NCI-H446 treated with DMSO at 0.1 percent for 48 hours (cell line): Measurements from ENCODE around the gene GASK1A.
"Not testable (repeated sequence)": the region's sequence is repeated elsewhere in the genome, so short reads cannot be mapped to it uniquely, and the experiment has no call there.

Source experiments
- DNase-seq: peaks from one replicate; lab custom pipeline; 2025; lab: John Stamatoyannopoulos, UW

The GASK1A gene

DNA sequence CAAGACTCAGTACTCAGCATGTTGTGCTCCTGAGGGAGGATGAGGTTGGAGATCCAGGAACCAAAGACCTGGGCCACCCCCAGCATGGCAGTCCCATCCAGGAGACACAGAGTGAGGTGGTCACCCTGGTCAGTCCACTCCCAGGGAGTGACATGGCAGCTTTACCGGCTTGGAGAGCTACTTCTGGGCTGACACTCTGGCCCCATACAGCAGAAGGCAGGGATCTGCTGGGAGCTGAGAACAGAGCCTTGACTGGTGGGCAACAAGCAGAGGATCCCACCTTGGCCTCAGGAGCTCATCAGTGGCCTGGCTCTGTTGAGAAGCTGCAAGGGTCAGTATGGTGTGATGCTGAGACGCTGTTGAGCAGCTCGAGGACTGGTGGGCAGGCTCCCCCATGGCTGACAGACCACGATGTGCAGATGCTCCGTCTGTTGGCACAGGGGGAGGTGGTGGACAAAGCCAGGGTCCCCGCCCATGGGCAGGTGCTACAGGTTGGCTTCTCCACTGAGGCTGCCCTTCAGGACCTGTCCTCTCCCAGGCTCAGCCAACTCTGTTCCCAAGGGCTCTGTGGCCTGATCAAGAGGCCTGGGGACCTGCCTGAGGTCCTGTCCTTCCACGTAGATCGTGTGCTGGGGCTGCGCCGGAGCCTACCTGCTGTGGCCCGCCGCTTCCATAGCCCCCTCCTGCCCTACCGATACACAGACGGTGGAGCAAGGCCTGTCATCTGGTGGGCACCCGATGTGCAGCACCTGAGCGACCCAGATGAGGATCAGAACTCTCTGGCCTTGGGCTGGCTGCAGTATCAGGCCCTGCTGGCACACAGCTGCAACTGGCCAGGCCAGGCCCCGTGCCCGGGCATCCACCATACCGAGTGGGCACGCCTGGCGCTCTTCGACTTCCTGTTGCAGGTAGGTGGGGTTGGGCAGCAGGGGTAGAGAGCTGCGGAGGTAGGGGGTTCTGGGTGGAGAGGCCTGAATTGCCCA is 53.8 kb downstream of the GASK1A start:
- no peak for DNase-seq

DNA sequence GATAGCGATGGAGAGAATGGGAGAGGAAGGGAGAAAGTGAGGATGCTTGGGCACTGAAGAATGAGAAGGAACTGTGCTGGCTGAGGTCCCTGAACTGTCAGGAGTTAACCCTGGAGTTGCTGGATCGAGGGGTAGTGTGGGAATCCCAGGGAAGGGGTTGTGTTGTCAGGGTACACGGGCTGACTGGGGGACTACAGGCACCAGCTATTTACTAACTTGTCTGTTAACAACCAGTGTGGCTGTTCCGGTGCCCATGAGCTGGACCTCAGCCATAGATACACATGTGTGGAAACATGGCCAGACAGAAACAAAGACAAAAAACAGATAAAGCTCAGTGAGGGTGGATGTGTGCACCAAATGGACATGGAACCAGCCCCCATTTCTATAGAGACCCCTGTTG is 55.1 kb downstream of the GASK1A start:
- DNase-seq: no peak

DNA sequence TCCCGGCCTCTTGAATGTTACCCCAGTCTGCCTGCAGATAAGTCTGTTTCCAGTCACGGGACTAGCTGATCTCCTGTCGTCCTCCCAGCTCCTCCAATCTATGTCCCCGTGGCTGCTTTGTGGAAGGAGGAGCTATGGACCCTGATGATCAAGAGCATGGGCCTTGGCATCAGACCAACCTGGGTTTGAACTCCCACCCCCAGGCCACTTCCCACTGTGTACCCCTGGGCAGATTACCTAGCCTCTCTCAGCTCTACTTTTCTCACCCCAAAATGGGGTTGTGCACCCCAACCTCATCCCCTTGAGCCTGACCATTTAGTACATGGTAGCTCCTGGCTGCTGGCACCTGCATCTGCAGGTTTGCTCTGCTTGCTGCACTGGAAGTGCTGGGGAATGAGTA is 55.8 kb downstream of the GASK1A start:
- DNase-seq: no peak

DNA sequence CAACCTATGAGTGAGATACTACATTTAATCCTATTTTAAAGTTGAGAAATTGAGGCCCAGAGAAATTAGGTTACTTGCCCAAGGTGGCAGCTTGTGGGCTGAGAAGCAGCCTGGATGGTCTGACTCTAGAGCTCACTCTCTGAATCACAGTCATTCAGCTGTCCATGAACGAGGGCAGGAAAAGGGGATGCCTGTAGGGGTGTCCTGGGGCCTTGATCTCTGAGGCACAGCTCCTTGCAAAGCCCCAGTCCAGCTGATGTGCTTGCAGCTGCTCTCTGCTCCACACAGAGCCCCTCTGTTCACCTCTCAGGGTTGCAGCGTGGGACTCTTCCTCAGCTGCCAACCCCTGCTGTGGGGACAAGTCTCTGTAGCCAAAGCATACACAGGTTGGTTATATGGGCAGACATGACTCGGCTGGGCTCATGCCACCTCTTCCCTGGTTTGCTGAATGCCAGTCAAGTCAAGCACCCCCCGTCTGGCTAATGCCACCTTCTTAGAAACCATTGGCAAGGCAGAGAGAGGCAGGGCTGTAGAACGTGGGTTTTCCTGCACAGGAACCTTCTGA is 56.8 kb downstream of the GASK1A start:
- no peak for DNase-seq

DNA sequence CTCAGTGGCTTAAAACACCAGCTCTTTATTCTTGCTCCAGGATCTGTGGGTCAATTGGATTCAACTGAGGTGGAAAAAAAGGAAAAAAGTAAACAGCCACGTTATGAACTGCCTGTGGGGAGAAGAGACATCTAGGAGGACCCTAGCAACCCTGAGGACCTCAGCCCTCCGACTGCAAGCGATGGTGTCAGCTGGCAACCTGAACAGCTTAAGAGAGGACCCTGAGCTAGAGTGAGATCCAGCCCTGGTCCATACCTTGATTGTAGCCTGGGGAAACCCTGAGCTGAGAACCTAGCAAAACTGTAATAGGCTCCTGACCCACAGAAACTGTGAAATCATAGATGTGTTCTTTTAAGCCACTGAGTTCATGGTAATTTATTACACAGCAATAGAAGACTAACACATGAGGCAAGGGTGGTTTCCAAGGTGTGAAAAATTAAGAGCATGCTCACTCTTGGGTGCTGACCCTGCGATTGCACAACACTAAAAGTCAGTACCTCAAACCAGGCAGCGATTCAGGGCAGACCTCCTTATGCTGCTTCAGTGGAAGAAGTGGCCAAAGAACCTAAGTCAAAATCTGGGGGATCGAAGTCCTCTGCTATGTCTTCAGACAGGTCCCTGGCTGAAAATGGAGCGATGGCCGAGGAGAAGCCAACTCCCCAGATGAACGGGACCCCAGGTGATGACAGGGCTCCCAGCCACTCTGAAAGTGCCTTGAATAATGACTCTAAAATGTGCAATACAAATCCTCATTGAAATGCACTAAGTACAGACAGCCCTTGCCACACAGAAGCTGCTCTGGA is 57.7 kb downstream of the GASK1A start:
- DNase-seq: no peak

DNA sequence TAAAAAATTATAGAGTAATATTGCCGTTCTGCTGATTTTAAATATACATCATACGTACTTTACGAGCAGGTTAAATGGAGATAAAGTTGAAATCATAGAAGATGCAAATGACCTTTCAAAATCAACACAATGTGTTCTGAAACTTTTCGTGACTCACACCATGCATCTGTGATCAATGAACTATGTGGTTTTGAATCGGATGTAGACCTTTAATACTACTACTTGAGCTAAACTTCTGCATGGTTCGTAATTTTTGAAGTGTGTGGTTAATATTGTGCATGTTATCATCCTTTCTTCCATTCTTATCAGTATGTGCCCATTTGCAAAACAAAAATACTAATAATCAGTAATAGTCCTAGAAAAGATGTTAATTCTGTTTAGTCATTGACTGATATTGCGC is 58.9 kb downstream of the GASK1A start:
- DNase-seq: no peak

DNA sequence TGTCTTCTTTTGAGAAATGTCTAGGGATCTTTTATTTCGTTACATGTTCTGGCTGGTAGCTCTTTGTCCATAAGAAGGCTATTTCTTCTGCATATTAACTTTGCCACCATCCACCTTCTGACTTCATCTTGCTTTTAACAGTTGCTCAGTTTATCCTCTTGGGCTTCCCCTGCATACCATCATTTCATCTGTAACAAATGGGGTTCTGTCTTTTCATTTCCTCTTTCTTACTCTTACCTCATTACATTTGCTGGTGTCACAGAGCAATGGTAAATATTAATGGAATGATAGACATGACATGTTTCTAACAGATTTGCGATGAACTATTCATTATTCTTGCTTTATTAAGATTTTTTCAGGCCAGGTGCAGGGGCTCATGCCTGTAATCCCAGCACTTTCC is 62.4 kb downstream of the GASK1A start:
- DNase-seq: no peak

DNA sequence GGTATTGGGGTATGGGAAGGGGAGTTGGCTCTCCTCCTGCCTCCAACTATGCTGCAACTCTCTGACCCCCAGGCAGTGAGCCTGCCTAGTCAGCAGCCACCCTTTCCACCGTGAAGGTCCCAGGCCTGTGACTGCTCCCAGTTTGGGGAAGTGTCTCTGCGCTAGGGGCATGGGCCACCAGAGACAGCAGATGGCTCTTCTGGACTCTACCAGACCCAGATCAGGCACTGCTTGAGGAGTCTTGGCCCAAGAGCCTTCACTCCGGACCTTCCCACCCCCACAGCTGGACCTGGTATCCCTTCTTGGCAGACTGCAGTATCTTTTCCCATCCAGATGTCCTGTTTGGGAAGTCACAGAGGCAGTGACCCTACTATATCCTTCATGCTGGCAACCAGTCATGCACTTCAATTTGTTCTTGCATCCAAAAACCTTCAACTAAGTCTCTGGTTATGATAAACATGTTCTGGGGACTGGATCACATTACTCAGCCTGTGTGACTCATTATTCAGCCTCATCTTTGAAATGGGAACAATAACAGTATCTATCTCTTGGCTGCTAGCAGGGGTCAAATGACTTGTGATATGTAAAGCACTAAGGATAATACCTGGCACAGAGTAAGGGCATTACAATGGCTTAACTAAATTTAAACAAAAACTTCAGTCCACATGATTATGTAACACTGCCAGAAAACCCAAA is 64.1 kb downstream of the GASK1A start:
- DNase-seq: no peak

DNA sequence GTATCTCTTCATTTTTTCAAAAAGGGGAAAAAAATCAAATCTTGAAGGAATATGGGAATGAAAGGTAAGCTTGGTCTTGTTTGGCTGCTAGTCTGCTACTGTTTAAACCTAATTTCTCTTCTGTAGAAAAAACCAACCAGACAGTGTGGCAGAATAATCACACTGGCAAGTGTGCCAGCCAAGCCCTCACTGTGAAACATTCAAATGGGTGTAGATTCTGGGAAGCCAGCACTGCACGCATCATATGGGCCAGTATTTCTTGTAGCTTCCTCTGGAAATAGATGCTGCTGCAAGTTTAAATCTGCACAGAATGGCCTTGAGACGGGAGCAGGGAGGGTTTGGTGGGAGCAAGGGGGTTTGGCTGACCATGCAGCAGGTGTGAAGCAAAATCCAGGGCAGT is 64.7 kb downstream of the GASK1A start:
- DNase-seq: no peak

DNA sequence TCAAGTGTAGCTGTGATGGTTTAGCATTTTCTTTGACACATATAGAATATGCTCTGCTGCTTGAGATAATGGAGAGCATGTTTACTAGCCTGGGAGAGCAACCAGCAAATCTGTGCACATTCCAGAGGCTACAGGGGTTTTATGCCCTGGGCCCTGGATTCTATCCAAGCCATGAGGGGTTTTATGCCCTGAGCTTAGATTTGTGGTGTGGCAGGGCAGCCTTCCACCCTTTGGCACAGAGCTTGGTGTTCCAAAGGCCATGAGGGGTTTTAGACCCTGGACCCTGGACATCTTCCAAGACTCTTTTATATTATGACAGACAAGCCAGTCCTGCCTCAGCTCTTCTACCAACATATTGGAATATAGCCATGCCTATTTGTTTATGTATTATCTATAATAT is 66.0 kb downstream of the GASK1A start:
- DNase-seq: not testable (repeated sequence)

DNA sequence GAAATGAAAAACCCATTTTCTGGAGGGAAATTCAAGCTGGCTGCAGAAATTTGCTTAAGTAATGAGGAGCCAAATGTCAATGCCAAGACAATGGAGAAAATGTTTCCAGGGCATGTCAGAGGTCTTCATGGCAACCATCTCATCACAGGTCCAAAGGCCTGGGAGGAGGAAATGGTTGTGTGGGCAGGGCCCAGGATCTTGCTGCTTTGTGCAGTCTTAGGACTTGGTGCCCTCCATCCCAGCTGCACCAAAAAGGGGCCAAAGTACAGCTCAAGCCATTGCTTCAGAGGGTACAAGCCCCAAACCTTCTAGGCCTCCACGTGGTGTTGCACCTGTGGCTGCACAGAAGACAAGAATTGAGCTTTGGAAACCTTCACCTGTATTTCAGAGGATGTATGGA is 67.5 kb downstream of the GASK1A start:
- DNase-seq: no peak

DNA sequence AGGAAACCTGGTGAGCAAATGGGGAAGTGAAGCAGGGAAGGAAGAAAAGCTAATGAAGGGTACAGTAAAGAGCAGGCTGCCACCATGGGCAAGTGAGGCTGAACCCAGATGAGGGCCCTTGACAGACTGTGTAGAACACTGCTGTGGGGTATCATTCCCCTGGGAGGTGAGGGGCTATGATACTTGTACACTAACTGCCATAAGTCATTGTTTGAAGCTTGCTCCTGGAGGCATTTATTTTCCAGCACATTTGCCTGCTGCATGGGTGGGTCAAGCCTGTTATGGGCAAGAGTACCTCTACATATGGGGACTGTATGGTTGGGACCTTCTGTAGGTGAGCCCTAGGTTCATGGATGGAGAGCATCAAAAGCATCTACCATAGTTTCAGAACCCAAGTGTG is 69.4 kb downstream of the GASK1A start:
- no peak for DNase-seq

DNA sequence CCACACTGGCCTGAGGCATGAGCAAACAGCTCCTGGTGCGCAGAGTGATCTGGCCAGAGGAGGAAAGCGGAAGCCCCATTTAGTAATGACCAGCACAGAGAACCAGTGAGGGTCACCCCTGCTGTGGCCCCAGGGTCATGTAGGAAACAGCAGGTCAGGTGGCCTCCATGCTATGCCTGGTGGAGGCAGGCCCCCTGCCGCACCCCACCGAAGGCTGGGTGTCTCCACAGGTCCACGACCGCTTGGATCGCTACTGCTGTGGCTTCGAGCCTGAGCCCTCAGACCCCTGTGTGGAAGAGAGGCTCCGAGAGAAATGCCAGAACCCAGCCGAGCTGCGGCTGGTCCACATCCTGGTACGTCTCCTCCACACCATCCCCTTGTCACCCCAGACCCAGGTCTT is 74.2 kb downstream of the GASK1A start:
- DNase-seq: no peak

DNA sequence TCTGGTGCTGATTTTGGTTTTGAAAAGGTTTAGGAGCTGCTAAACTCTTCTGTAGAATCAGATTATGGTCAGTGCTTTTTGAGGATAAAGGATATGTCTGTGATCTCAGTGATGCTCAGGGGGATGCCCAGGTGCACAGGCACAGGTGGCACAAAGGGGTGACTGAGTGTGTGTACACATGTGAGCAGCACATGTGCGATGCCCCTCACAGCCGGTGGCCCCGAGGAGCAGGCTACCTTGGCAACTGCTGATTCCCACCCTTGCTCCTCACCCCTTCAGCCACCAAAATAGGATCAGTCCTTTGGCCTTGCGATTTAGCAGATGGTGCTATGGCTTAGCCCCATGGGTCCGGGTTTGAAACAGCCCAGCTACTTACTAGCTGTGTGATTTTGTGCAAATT is 75.6 kb downstream of the GASK1A start:
- no peak for DNase-seq

DNA sequence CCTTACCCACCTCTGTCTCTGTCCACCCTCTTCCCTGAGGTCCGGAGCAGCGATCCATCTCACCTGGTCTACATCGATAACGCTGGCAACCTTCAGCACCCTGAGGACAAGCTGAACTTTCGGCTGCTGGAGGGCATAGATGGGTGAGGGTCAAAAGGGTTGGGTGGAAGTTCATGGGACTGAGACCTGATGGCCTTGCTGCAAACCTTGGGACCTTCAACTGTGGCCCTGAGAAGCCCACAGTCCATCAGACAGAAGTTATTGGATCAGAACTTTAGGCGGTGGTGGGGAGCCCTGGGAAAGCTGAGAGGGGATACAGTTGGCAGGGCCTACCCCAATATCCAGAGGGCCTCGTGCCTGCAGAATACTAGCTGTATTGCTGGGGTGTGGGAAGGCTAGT is 76.3 kb downstream of the GASK1A start:
- DNase-seq: no peak

DNA sequence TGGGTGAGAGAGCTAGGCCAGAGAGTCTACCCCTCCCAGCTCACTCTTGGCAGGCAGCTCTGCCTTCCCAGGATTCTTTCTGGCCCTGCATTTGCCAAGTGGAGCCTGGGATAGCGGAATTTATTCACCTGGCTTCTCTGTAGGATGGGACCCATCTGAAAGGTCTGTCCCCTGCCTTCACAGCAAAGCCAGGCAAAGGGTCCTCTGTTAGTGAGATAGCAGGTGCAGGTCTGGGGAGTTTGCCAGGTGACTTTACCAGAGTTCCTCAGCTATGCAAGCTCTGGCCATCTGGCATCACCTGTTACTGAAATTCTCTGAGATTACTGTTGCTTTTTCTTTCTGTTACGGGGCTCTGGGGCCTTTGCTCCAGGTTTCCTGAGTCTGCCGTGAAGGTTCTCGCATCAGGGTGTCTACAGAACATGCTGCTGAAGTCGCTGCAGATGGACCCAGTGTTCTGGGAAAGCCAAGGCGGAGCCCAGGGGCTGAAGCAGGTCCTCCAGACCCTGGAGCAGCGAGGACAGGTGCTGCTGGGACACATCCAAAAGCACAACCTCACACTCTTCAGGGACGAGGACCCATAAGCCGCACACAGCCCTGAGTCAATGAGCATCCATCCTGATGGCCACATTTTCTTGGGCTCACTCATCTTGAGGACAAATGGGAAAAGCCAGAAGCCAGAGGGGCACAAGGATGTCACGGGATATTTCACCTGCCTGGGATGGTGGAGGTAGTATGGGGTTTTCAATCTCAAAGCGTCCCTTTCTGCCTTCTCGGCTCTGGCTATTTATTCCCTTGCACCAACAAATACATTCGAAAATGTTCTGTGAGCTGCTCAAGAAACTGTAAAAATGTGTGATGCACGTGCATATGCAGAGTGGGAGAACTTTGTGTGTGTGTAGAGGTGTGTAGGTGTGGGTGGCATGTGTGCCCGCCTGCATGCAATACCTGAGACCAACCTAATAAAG is 77.0 kb downstream of the GASK1A start:
- DNase-seq: no peak

DNA sequence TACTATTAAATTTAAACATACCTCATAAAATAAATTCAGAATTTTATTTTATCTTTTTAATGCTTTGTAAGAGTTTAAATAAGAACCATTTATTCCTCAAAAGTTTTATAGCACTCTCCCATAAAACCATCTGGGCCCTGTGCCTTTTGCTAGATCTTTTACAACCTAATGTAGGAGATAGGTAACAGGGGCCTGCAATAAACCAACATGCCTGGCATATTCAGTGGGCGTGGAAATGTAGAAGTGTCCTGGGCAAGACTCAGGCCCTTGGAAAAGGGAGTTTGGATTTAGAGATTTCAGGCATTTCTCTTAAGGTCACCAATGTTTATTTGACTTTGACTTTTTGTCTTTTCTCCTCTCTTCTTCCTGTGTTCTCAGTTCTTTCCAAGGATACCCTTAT is 80.3 kb downstream of the GASK1A start:
- DNase-seq: no peak

DNA sequence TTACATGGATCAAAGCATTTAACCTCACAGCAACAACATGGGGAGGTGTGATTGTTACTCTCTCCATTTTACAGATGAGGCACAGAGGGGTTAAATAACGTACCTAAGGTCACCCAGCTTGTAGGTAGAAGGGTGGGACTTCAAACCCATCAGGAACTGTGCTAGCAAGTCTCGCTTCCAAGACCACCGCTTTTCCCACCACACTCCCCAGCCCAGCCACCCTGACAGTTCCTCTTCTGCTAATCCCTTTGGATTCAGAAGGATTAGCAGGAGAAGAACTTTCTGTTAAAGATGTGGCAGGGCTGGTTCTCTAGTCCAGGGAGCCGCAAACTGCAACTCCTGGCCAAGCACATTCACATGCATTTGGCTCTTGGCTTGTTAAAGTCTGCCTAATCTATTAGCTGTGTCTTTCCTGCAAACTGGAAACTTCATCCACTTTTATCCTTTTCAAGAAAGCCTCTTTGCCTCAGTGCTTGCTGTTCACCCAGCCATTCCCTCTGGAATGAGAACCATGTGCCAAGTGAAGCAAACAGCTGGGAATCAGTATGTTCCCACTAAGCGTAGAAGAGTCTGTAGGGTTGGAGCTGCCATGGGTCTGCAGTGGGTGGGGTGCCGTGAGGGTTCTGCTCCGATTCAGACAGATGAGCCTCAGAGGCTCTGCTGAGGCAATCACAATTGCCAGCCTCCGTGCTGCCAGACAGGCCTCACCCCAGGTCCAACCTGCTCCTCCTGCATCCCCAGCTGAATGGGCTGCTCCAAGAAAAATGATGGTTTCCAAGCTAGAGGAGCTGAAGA is 82.2 kb downstream of the GASK1A start:
- no peak for DNase-seq

DNA sequence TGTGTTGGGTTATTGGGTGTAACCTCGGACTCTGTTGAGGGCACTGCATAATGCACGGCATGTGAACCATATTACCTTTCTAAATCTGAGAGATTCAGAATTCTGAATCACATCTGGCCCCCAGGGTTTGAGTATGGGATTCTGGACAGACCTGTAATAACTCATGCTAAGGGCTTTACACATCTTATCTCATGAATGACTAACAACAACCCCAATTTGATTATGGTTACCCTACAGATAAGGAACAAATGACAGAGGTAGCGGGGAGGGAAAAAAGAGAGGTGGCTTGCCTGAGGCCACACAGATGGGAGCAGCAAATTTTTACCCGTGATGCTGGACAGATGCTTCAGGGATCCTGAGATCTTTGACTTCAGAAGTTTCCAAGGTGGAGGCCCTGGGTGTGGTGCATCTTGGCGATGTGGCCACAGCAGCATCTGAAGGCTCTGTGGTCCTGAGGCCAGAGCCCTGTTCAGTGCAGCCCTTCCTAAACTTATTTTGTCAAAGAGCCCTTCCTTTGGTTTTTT is 83.0 kb downstream of the GASK1A start:
- DNase-seq: no peak

DNA sequence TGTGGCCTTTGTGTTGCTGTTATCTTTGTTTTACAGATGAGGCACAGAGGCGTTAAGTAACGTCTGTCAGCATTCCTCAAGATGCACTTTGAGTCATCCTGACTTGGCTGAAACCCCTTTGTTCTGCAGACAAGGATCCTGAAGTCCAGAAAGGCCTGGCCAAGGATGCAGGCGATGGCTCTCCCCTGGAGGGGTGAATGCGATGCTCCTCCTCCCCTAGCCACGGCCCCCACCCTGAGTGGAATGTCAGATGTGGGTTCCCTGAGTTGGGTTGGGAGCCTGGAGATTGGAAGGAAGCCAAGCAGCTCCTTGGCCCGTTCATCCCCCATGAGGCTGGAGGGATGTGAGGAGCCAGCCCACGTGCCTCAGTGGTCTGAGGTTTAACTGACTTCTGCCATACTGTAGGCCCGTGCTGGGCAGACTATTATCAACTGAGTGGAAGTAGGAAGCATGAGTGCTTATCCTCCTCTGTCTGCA is 83.5 kb downstream of the GASK1A start:
- no peak for DNase-seq
